Breast epithelium (tissue), 4 donors: ENCODE measurements around the gene MFSD6. TPM values are rescaled to one million over a fixed set of nuclear protein-coding genes. Genes with fewer than 3 reads are reported as not detected.
A peak's percentile ranks its signal among the peaks of the same experiment; 100 is the strongest.

Source experiments
- DNase-seq, 2 donors: peaks; one replicate each; pipeline ENCODE4 v3.0.0-alpha.2; 2019; ENCODE audit warnings: low spot score in 2 of 2
- H3K27ac ChIP-seq, 2 donors: fragments of 200-600 bp; sonication (generic) in 1 of 2; one replicate each; pipeline ENCODE4 v1.5.1; 2016 to 2019; ENCODE audit warnings: mild to moderate bottlenecking in 1 of 2
- H3K27me3 ChIP-seq, 2 donors: fragments of 200-600 bp; sonication (generic) in 1 of 2; one replicate each; pipeline versions ENCODE4 v1.5.1 to v1.6.0; 2017 to 2019; ENCODE audit warnings: control low read depth in 1 of 2, mild to moderate bottlenecking in 1 of 2
- H3K36me3 ChIP-seq: fragments of 200-600 bp; one replicate; pipeline ENCODE4 v1.5.1; 2019
- H3K4me1 ChIP-seq, 2 donors: fragments of 200-600 bp; sonication (generic); one replicate each; pipeline ENCODE4 v1.5.1; 2016 to 2019; ENCODE audit warnings: control low read depth in 1 of 2
- H3K4me3 ChIP-seq, 3 donors: fragments of 200-600 bp; sonication (generic); 1 replicate in 2 of 3; 2 replicates in 1 of 3; pipeline ENCODE4 v1.5.1; 2016 to 2019; ENCODE audit warnings: mild to moderate bottlenecking in 3 of 3, moderate library complexity in 2 of 3
- H3K9me3 ChIP-seq, 2 donors: fragments of 200-600 bp; sonication (generic) in 1 of 2; one replicate each; pipeline ENCODE4 v1.5.1; 2016 to 2019; ENCODE audit warnings: control low read depth in 1 of 2
- POLR2A ChIP-seq: fragments of 450-650 bp; IDR thresholded peaks from one replicate; pipeline ENCODE4 v1.6.1; 2016; ENCODE audit warnings: antibody characterized with exemption, mild to moderate bottlenecking, moderate library complexity
- POLR2AphosphoS5 ChIP-seq, 3 donors: sonication (generic); formaldehyde crosslinking; IDR thresholded peaks; one replicate each; pipeline ENCODE4 v1.6.1; 2017; ENCODE audit warnings: antibody characterized with exemption in 3 of 3
- intact Hi-C: fragments of 100-400 bp; cut with DNase I; formaldehyde crosslinking; loops from one replicate; pipeline ENCODE4 v1.15.1; 2023; ENCODE audit warnings: low total_unique reads
- total RNA-seq, 3 donors: library from RNA; depleted of rRNA; stranded (reverse); fragments of >200 nt; gene quantifications; one replicate each; pipeline ENCODE4 v1.1.0, GENCODE V29; 2016
- TF ChIP-seq, protein P1 (sequence below), 3 donors: fragments of 450-650 bp; IDR thresholded peaks; one replicate each; pipeline ENCODE4 v1.5.1; 2016 to 2017; ENCODE audit warnings: antibody characterized with exemption in 3 of 3, mild to moderate bottlenecking in 3 of 3, moderate library complexity in 3 of 3

MFSD6 gene
- total RNA-seq, 3 donors from 2014 or later = 52.0 to 180 (median 92.4) TPM

DNA sequence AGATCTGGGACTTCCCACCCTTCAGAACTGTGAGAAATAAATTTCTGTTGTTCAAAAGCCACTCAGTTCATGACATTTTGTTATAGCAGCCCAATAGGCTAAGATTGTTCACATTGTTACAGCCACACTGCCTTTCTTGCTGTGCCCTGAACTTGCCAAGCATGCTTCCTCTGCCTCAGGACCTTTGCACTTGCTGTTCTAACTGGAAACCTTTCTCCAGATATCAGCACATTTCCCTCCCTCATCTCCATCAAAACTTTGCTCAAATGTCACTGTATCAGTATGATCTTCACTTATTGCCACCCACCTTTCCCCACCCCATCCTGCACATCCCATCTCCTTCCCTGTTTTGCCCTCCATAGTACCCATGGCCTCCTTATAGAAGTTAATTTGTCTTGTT, 32.1 kb upstream of the MFSD6 start:
- Histone ChIP-seq H3K4me1 (no peaks in the 10 kb centered on the region), H3K27ac (no peak overlapping the region), H3K36me3 (no peaks in the 10 kb centered on the region), H3K4me3 (no peak overlapping the region), H3K9me3 (no peaks in the 10 kb centered on the region), H3K27me3 (no peaks in the 10 kb centered on the region)
- intact Hi-C loops = no loop called here
- no peak for DNase-seq
- TF ChIP-seq, protein P1, sequence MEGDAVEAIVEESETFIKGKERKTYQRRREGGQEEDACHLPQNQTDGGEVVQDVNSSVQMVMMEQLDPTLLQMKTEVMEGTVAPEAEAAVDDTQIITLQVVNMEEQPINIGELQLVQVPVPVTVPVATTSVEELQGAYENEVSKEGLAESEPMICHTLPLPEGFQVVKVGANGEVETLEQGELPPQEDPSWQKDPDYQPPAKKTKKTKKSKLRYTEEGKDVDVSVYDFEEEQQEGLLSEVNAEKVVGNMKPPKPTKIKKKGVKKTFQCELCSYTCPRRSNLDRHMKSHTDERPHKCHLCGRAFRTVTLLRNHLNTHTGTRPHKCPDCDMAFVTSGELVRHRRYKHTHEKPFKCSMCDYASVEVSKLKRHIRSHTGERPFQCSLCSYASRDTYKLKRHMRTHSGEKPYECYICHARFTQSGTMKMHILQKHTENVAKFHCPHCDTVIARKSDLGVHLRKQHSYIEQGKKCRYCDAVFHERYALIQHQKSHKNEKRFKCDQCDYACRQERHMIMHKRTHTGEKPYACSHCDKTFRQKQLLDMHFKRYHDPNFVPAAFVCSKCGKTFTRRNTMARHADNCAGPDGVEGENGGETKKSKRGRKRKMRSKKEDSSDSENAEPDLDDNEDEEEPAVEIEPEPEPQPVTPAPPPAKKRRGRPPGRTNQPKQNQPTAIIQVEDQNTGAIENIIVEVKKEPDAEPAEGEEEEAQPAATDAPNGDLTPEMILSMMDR (IDR thresholded peaks at IDR 0.05) = no peak
- TF ChIP-seq POLR2AphosphoS5 (IDR thresholded peaks at IDR 0.05) (no peak), POLR2A (no peak)

DNA sequence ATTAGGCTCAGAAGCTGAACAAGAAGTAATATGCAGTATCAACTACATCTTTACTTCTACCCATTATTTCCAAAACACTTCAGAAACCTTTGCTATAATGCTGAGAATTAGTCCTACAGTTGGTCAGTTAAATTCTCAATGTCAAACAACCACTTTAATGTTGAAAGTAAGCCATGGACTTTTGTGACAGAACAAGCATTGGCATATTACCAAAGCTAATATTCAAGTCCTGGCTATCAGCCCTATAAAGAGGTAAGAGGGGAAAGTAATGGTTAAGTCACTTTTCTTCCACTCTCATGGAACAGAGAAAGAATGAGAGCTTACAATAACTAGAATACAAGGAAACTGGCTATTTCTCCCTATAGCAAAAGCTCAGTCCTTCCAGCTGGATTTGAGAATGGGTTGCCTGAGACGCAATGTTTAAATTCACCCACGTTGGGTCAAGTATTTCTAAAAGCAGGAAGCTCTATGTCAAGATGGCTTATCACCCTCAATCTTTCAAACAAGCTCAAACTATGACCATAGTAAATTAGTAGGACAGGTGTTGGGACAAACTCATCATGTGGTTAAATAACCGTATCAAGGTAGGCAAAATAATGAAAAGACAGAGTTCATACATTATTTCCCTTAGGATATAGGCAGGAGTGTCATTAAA, 31.4 kb upstream of the MFSD6 start:
- intact Hi-C loops = no loop called here
- H3K36me3 ChIP-seq = no peaks in the 10 kb centered on the region
- no peaks in the 10 kb centered on the region for H3K27me3 ChIP-seq
- no peak overlapping the region for H3K4me3 ChIP-seq
- H3K4me1 ChIP-seq = no peaks in the 10 kb centered on the region
- TF ChIP-seq, protein P1 (IDR thresholded peaks at IDR 0.05) = no peak
- no peak for TF ChIP-seq POLR2A
- no peak for TF ChIP-seq POLR2AphosphoS5 (IDR thresholded peaks at IDR 0.05)
- DNase-seq = no peak
- H3K9me3 ChIP-seq = no peaks in the 10 kb centered on the region
- no peak overlapping the region for H3K27ac ChIP-seq

GRCh38 chr2:190378880-190379237, 29.3 kb upstream of the MFSD6 start:
- intact Hi-C loops = no loop called here
- no peaks in the 10 kb centered on the region for H3K36me3 ChIP-seq
- H3K4me1 ChIP-seq = no peaks in the 10 kb centered on the region
- TF ChIP-seq POLR2AphosphoS5 (IDR thresholded peaks at IDR 0.05) (no peak), POLR2A (no peak)
- TF ChIP-seq, protein P1 (IDR thresholded peaks at IDR 0.05) = no peak
- H3K9me3 ChIP-seq = no peaks in the 10 kb centered on the region
- peak overlapping the region; percentile 33 to 50 for H3K27ac ChIP-seq
- DNase-seq = no peak
- no peaks in the 10 kb centered on the region for H3K27me3 ChIP-seq
- no peak overlapping the region for H3K4me3 ChIP-seq

- intact Hi-C loops = no loop called here
- Histone ChIP-seq H3K9me3 (no peaks in the 10 kb centered on the region), H3K27me3 (no peaks in the 10 kb centered on the region), H3K4me3 (no peak overlapping the region), H3K36me3 (no peaks in the 10 kb centered on the region), H3K4me1 (no peaks in the 10 kb centered on the region), H3K27ac (peak overlapping the region; percentile 33 to 50)
- TF ChIP-seq POLR2AphosphoS5 (IDR thresholded peaks at IDR 0.05) (no peak), POLR2A (no peak)
- TF ChIP-seq, protein P1 (IDR thresholded peaks at IDR 0.05) = no peak
- DNase-seq = no peak
These were observed 28.7 kb upstream of the MFSD6 start for GRCh38 chr2:190379249-190379964.

DNA sequence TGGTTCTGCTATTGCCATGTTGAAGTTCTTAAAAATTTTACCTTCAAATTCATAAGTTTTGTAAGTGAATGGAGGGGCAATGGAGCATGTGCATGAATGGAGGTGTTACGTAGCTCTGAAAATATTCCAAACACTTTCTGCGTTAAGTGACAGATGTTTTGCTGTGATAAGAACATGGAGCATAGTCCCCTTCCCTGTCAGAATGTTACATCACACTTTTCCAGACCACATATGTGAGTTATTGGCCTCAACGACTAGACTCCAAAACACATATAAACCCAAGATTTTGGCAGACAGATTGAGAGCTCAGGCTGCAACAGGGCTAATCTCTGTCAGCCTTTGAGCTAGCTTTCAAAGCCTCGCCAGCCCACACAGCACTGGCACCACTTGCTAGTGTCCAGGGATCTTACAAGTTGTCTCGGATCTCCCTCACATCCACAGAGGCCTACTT, 27.2 kb upstream of the MFSD6 start:
- Histone ChIP-seq H3K27me3 (no peaks in the 10 kb centered on the region), H3K4me1 (no peaks in the 10 kb centered on the region), H3K4me3 (no peak overlapping the region), H3K27ac (no peak overlapping the region), H3K36me3 (no peaks in the 10 kb centered on the region), H3K9me3 (no peaks in the 10 kb centered on the region)
- intact Hi-C loops = no loop called here
- TF ChIP-seq POLR2AphosphoS5 (IDR thresholded peaks at IDR 0.05) (no peak), POLR2A (no peak)
- TF ChIP-seq, protein P1 (IDR thresholded peaks at IDR 0.05) = no peak
- no peak for DNase-seq
